Melanocyte of skin (primary cell): ENCODE results near the gene ALG11. TPM values are rescaled to one million over a fixed set of nuclear protein-coding genes. Genes with fewer than 3 reads are reported as not detected.

Source experiments
- total RNA-seq, 2 donors: library from RNA; depleted of rRNA; stranded (reverse); fragments of >200 nt; gene quantifications; 2 replicates each; pipeline ENCODE4 v1.2.3, GENCODE V29; 2012

The ALG11 gene
- total RNA-seq, result 10 to 100 TPM; 20.6 to 22.3 TPM

GRCh38 chr13:52011632-52012511, at the start of gene ALG11:
Gene ALG11 (plus strand): TSS chr13:52012398. CDS start chr13:52012419, 21 bp downstream.

GRCh38 chr13:52010890-52011631, 1.1 kb upstream of the ALG11 start, which contains the start of gene ATP7B:
Gene ATP7B (minus strand): TSS chr13:52011450. CDS start chr13:52011337, 113 bp downstream.

GRCh38 chr13:52024481-52024880, 12.3 kb downstream of the ALG11 start, which contains the start of gene UTP14C:
Gene UTP14C (plus strand): TSS chr13:52024691. CDS start chr13:52028805, 4,114 bp downstream.

Other genes starting within 250 kb of the ALG11 start
- gene DHRS12, start 208.2 kb upstream of the ALG11 start, total RNA-seq, result 1 to 10 TPM; 1.7 to 5.2 TPM
- gene TMEM272, start 167.2 kb upstream of the ALG11 start, total RNA-seq, result under 1 TPM in 1 of 2 donors, not detected in 1; under 0.01 TPM
- not detected for gene CCDC70, start 150.4 kb upstream of the ALG11 start, total RNA-seq
- 1 to 10 TPM; 3.1 to 3.7 TPM for gene ATP7B, start 948 bp upstream of the ALG11 start, total RNA-seq
- gene UTP14C, start 12.3 kb downstream of the ALG11 start, total RNA-seq, result 10 to 100 TPM; 10.3 to 12.3 TPM
- gene NEK5, start 116.7 kb downstream of the ALG11 start, total RNA-seq, result under 1 TPM; under 0.01 to 0.34 TPM
- gene NEK3, start 147.2 kb downstream of the ALG11 start, total RNA-seq, result 1 to 10 TPM; 3.3 to 3.4 TPM